Central memory CD4-positive, alpha-beta T cell (primary cell): Measurements from ENCODE around the gene DBH.
"Not testable (repeated sequence)": the region's sequence is repeated elsewhere in the genome, so short reads cannot be mapped to it uniquely, and the experiment has no call there.

Experiments
- DNase-seq: peaks from one replicate; pipeline ENCODE4 v3.0.0; 2022

DBH gene

DNA sequence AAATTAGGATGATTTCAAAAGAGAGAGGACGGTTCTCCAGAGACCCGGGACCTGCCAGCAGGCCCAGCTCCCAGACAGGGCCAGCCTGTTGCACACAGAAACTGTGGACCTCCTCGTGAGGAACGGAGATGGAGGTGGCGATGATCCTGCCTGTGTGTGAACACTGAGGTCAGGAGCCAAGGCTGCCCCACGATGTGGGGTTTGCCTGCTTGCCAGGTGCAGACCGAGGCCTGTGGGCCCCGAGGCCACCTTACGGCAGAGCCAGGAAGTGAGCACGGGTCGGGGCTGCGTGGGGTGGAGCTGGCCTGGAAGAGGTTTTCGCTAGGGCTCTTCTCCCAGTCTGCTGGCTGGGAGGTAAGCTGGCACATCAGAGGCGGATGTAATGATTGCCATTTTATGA is 31.3 kb upstream of the DBH start:
- DNase-seq, result no peak

DNA sequence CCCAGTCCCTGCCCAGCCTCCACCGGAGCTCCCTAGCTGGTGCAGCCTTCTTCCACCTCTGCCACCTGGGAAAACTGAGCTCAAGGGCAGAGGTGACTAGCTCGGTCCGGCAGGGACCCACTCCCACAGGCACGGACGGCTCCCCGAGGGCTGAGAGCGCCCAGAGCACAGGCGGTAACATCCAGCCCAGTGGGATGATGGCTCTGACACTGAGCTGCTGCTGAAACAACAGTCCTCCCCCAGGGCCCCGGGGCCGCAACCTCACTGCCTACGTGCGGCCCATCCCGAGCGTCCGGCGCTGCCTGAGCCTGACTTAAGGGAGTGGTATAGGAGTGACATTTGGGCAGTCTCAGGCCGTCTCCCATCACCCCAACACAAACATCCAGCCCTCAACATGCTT is 30.7 kb upstream of the DBH start:
- no peak for DNase-seq

- no peak for DNase-seq
Measured at GRCh38 chr9:133605856-133606707, 30.1 kb upstream of the DBH start.

DNA sequence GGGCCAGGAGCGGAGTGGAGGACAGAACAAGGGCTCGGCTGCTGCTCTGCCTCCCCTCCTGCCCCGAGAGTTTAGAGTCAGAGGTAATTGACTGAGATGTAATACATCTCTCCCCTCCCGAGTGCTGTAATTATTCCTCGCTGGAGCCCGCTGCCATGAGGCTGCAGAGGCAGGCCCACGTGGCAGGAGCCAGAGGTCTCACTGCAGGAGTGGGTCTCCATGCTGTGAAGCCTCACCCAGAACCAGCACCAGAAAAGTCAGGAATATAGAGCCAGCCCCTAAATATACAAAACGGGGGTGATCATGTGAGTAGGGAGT is 29.5 kb upstream of the DBH start:
- no peak for DNase-seq

DNA sequence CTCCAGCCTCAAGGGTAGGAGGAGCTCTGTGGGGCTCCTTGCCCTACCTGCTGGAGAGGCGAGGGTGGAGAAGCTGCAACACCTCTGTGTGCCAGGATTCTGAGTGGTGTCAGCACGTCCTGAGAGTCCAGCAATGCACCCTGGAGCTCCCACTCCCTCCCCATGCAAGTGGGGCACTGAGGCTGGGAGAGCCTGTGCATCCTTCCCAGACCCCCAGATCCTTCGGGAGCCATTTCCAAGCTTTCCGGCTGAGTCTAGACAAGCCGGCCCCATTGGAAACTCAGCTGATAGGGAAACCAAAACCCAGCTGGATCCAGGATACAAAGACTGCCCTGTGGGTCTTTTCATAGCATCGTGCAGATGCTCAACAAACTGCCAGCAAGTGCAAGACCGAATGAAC is 28.8 kb upstream of the DBH start:
- no peak for DNase-seq

DNA sequence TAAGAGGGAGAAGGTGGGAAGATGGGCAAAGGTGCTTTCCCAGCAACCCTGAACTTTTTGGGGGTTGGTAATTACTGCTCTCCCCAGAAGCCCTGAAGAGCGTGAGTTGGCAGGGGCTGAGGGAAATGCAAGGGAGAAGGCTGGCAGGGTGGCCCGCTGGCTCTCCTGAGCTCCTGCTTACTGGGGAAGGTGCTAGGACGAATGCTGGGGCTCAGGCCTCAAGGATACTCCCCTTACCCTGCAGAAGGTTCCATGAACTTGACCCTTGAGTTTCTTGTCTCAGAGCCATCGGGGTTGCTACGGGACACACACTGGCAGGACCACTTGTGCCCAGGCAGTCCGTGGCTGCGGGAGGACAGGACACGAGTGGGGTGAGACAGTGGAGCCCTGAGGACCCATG is 28.2 kb upstream of the DBH start:
- no peak for DNase-seq

- no peak for DNase-seq
Measured at GRCh38 chr9:133608382-133608781, 27.8 kb upstream of the DBH start.

DNA sequence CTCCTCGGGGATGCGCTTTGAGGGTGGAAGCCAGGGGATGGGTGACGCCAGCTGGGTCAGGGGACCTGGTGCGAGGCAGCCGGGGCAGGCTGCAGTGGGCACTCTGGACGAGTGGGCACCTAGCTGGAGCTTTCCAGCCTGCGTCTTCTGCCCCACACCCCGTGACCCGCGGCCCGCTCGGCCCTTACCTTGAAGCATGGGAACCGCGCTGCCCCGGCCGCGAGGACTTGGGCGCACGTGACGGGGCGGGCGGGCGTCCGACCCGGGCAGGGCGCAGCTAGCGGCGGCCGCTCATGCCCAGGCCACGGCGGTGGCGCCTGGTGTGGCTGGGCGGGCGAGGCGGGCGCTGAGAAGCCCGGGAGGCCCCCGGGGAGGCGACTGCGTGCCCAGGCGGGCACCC is 27.3 kb upstream of the DBH start:
- DNase-seq, result no peak

- no peak for DNase-seq
Measured at GRCh38 chr9:133609311-133610098, 26.7 kb upstream of the DBH start, which contains the start of gene FAM163B. FAM163B (minus strand) TSS chr9:133609389; CDS start chr9:133580223, 29,166 bp downstream.

DNA sequence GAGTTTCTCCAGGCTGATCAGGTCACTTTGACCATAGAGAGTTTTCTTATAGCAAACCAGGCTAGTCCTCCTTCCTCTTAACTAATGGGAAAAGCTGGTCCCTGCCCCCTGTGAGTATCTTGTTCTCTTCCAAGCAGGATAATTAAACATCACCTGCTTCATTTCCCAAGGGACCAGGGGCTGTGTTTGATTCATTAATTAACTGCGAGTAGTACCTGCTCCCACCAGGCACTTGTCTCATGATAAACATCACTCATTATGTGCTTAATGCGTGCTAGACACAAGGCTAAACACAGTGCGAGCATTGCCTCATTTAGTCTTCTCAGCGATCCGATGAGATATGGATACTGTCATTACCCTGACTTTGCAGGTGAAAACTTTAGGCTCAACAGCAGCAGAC is 25.3 kb upstream of the DBH start:
- DNase-seq, result no peak

DNA sequence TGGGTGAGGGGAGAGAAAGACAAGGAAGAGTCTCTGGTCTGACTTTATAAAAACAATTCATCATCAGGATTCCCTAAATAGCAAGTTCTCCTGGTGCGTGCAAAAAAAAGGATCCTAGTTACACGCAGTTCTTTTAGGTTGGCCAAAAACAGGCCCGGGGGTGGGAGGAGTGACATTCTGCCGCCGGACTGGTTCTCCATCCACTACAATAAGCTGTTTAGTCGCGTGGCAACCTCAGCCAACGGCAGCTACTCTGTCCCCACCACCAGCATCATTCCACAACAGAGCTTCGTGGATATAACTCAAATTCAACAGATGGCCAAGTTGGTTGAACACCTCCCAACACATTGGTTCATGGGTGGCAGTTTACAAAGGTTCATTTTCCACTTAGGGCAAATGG is 24.1 kb upstream of the DBH start:
- no peak for DNase-seq

DNA sequence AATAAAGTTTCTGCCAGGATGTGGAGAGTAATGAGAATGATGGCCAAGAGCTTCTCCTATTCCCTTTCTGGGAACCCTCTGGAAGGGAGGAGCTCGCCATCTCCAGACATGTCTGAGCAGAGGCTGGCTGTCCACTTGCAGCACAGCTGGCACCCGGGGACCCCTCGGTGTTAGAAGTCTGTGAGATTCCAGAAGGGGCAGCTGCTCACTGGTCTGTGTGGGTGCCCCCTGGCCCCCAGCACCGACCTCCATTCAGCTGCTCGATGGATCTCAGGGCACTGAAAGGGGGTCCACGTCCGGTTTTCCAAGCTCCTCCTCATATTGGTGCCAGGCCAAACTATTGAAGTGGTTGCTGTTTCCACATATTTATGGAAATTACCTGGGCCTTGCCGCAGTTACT is 23.3 kb upstream of the DBH start:
- no peak for DNase-seq

DNA sequence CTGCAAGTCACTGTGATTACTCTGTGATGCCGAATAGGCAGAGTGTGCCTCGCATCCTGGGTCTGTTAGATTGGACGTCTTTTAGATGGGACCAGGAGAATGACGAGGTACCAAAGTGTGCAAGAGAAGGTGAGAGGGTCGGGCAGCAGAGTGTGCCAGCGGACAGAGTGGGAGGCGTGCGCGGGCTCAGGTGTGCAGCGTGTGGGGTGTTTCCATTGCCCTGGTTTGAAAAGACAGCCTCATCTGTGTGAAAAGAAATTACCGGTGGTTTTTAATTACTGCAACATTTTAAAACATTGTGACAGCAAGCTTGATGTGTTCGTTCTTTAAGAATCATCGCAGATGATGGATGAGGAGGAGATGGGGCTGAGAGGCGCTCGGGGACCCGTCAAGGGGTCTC is 22.7 kb upstream of the DBH start:
- DNase-seq, result no peak

- DNase-seq, result no peak
Measured at GRCh38 chr9:133614056-133614455, 22.1 kb upstream of the DBH start.

DNA sequence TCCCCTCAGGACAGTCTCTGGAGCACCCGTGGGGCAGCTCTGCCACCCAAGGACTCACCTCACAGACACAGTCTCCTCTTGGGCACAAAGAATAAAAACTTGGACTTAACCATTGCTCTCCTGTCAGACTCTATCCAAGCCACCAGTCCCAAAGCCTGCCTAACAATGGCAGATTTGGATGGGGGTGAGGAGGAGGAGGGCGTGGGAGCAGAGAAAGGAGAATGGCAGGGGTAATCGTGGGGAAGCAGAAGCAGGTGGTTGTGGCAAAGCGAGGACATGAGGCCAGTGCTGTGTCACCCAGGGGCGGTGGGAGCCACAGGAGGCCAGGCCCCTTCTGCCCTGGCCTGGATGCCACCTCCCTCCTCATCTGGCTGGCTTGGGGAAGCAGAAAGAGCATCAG is 21.5 kb upstream of the DBH start:
- no peak for DNase-seq

DNA sequence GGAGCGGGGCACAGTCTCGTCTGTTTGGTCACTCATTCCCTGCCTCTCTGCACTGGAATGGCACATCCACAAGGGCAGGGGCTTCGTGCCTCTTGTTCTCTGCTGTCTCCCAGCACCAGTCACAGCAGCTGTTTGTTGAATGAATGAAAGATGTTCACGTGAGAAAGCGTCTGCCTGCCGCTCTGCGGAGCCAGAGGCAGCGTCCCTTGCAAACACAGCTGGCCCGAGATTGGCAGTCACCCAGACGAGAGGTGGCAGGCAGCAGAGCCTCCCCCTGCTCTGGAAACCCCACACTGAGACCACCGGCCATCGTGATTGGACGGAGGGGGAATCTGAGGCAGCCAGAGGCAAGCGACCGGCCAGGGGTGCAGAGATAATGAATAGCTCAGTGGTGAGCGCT is 21.0 kb upstream of the DBH start:
- no peak for DNase-seq

DNA sequence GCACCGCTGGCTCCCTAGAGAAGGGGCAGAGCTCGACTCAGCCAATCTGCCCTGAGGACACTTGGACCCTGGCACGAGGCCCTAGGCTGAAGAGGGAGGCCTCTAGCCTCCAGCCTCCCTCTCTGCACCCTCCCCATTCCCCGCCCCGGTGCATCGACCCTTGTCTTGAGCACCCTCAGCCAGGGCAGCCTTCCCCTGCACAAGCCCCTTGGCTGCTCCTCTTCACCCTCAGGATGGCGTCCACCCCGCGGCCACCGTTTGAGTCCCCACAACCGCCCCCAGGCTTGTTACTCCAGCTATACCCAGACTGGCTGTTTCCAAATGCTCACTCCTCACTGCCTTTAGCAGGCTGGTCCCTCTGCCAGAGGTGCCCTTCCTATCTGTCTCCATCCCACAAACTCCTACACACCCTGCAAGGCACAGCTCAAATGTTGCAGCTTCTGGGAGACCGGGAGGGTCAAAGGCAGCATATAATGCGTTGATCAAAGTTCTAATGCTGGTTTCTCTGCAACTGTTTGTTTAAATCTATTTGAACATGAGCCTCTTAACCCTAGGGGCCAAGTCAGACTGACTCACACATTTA is 20.5 kb upstream of the DBH start:
- no peak for DNase-seq

- no peak for DNase-seq
Measured at GRCh38 chr9:133616643-133617405, 19.3 kb upstream of the DBH start.

DNA sequence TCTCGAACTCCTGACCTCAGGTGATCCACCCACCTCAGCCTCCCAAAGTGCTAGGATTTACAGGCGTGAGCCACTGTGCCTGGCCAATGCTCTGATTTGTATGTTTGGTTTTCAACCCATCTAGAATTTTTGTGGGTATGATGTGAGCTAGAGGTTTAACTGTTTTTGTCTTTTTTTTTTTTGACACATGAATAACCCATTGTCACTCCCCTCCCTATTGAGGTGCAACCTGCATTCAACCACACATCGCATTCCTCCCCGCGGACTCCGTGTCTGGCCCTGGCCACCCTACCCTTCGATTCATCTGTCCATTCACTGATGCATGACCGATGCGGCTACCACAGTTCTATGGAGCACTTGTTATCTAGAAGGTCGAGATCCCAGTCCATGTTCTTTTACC is 17.4 kb upstream of the DBH start:
- no peak for DNase-seq

- peak; percentile 60 for DNase-seq
Measured at GRCh38 chr9:133619791-133620190, 16.4 kb upstream of the DBH start.

GRCh38 chr9:133621725-133622267 is 14.4 kb upstream of the DBH start:
- DNase-seq, result no peak

DNA sequence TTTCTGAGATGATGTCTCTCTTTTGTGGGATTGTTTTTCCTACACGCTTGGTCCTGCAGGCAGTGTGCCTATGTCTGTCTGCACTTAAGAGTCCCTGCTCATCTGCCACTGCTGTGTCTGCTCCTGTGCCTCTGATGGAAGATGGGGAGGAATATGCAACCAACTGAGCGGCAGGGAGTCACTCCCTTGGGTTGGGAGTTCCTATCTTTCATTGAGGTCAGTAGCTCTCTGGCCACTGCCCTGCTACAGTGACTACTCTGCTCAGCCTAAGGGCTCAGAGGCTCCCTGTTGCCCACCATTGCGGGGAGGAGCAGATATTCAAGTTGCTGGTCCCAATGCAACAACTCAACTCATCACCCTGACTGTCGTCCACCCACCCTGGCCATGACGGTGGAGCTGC is 13.6 kb upstream of the DBH start:
- DNase-seq, result no peak

DNA sequence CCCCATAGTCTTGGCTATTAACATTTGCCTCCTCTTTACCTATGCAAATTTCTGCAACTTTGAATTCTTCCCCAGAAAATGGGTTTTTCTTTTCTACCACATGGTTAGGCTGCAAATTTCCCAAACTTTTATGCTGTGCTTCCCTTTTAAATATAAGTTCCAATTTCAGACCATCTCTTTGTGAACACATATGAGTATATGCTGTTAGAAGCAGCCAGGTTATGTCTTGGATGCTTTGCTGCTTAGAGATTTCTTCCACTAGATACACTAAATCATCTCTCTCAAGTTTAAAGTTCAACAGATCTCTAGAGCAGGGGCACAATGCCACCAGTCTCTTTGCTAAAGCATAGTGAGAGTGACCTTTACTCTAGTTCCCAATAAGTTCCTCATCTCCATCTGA is 10.2 kb upstream of the DBH start:
- DNase-seq, result not testable (repeated sequence)
